Aorta (tissue), 5 donors: ENCODE data around the gene ARL5A. TPM values are rescaled to one million over a fixed set of nuclear protein-coding genes. Genes with fewer than 3 reads are reported as not detected.

ENCODE experiments used
- ATAC-seq: fragments of 200-7000 bp; cut with Tn5 transposase; one replicate; pipeline ENCODE4 v1.9.1; 2022; ENCODE audit warnings: moderate library complexity; ENCODE audit not compliant: low FRiP score
- DNase-seq, 2 donors: peaks; one replicate each; pipeline ENCODE4 v3.0.0-alpha.2; 2020
- H3K27ac ChIP-seq, 2 donors: one replicate each; pipeline ENCODE4 v1.5.1; 2013; ENCODE audit warnings: low read length in 2 of 2, mild to moderate bottlenecking in 2 of 2, moderate library complexity in 2 of 2, control low read depth in 1 of 2, inconsistent platforms in 1 of 2, low read depth in 1 of 2
- H3K27me3 ChIP-seq, 2 donors: one replicate each; pipeline ENCODE4 v1.6.1; 2013; ENCODE audit warnings: control low read depth in 1 of 2, low read length in 1 of 2, mild to moderate bottlenecking in 1 of 2, moderate library complexity in 1 of 2; ENCODE audit not compliant: insufficient read depth in 2 of 2, control insufficient read depth in 1 of 2
- H3K36me3 ChIP-seq, 2 donors: one replicate each; pipeline ENCODE4 v1.6.1; 2013; ENCODE audit warnings: control low read depth in 1 of 2, low read length in 1 of 2, mild to moderate bottlenecking in 1 of 2; ENCODE audit not compliant: insufficient read depth in 2 of 2, control insufficient read depth in 1 of 2
- H3K4me1 ChIP-seq, 2 donors: one replicate each; pipeline ENCODE4 v1.6.1; 2013; ENCODE audit warnings: low read length in 2 of 2, control low read depth in 1 of 2, mild to moderate bottlenecking in 1 of 2, moderate library complexity in 1 of 2; ENCODE audit not compliant: insufficient read depth in 2 of 2, control insufficient read depth in 1 of 2
- H3K4me3 ChIP-seq, 2 donors: one replicate each; pipeline ENCODE4 v1.5.1; 2013; ENCODE audit warnings: low read length in 2 of 2, control low read depth in 1 of 2, mild to moderate bottlenecking in 1 of 2
- H3K9me3 ChIP-seq: one replicate; pipeline ENCODE4 v1.6.1; 2013; ENCODE audit warnings: mild to moderate bottlenecking, low read length; ENCODE audit not compliant: control insufficient read depth
- WGBS, 2 donors: extraction: QIAGEN DNeasy Blood & Tissue Kit; methylation state at CpG; one replicate each; pipeline ENCODE4 v1.1.7; 2013; 5-methylcytosine and 5-hydroxymethylcytosine counted together
- intact Hi-C, 2 donors: fragments of 100-400 bp; cut with DNase I; formaldehyde crosslinking; loops; one replicate each; pipeline versions ENCODE4 v1.14.2 to v1.15.0; 2022
- polyA plus RNA-seq, 2 donors: library from polyadenylated mRNA; stranded (reverse); fragments of 200-250 nt; gene quantifications; one replicate each; pipeline ENCODE4 v1.2.3, GENCODE V29; 2013
- total RNA-seq, 2 donors: library from RNA; stranded (reverse); fragmentation: NEBNext Ultra II Directional; extraction: Animal tissue kit (Norgen Biotek cat#: 25700); gene quantifications; one replicate each; pipeline ENCODE4 v1.2.1, GENCODE V29; 2021
- donor health status: healthy with polysubstance abuse.
- donor health status: Bipolar disorder and iron deficiency.
- donor health status: DM: no; HTN: no; CAD: no.
- donor health status: DM: no; HTN: no; CAD: no.
- donor health status: DM: yes; HTN: yes; CAD: no.

Gene ARL5A
- total and polyA plus RNA-seq, 4 donors = 19.1 to 95.9 (median 77.8) TPM

- intact Hi-C loops = no loop called here
- peaks cover 1 to 3% of the 10 kb centered on the region in 2 donors for H3K4me1 ChIP-seq
- H3K27ac ChIP-seq = peak overlapping the region; percentile 59 to 82
- H3K9me3 ChIP-seq = no peaks in the 10 kb centered on the region
- H3K4me3 ChIP-seq = no peak overlapping the region
- DNase-seq (no peak), ATAC-seq (no peak)
- H3K36me3 ChIP-seq = no peaks in the 10 kb centered on the region
- H3K27me3 ChIP-seq = no peaks in the 10 kb centered on the region
Observed at GRCh38 chr2:151857650-151858049, 29.4 kb upstream of the ARL5A start.

- WGBS, 2 donors = 80 to 82% methylated on average over 3 of the region's 3 CpGs
- ATAC-seq (no peak), DNase-seq (no peak)
- no peak overlapping the region for H3K4me3 ChIP-seq
- H3K4me1 ChIP-seq = peaks cover 1 to 3% of the 10 kb centered on the region in 2 donors
- no peaks in the 10 kb centered on the region for H3K9me3 ChIP-seq
- intact Hi-C loops = no loop called here
- no peaks in the 10 kb centered on the region for H3K36me3 ChIP-seq
- no peak overlapping the region for H3K27ac ChIP-seq
- no peaks in the 10 kb centered on the region for H3K27me3 ChIP-seq
Observed at GRCh38 chr2:151855111-151855510, 26.9 kb upstream of the ARL5A start.

- Histone ChIP-seq H3K27ac (no peak overlapping the region), H3K4me1 (peaks cover 1 to 3% of the 10 kb centered on the region in 2 donors), H3K9me3 (no peaks in the 10 kb centered on the region), H3K4me3 (no peak overlapping the region), H3K36me3 (no peaks in the 10 kb centered on the region), H3K27me3 (no peaks in the 10 kb centered on the region)
- DNase-seq = no peak
- intact Hi-C loops = no loop called here
- ATAC-seq = no peak
- WGBS, 2 donors = 77 to 78% methylated on average over 3 of the region's 3 CpGs
Observed at GRCh38 chr2:151853070-151853758, 25.0 kb upstream of the ARL5A start.

GRCh38 chr2:151852260-151853069 is 24.2 kb upstream of the ARL5A start:
- Histone ChIP-seq H3K36me3 (no peaks in the 10 kb centered on the region), H3K27me3 (no peaks in the 10 kb centered on the region), H3K27ac (no peak overlapping the region), H3K4me1 (peaks cover 1 to 3% of the 10 kb centered on the region in 2 donors), H3K9me3 (no peaks in the 10 kb centered on the region), H3K4me3 (no peak overlapping the region)
- no peak for DNase-seq
- no peak for ATAC-seq
- intact Hi-C loops = no loop called here
- WGBS, 2 donors = 44 to 48% methylated on average over 6 of the region's 6 CpGs

GRCh38 chr2:151851761-151852160 is 23.5 kb upstream of the ARL5A start:
- H3K9me3 ChIP-seq = no peaks in the 10 kb centered on the region
- no peaks in the 10 kb centered on the region for H3K27me3 ChIP-seq
- intact Hi-C loops = no loop called here
- peaks cover 1 to 3% of the 10 kb centered on the region in 2 donors for H3K4me1 ChIP-seq
- no peak overlapping the region for H3K4me3 ChIP-seq
- no peak overlapping the region for H3K27ac ChIP-seq
- no peaks in the 10 kb centered on the region for H3K36me3 ChIP-seq
- no peak for ATAC-seq
- DNase-seq = no peak
- 59 to 61% methylated on average over 3 of the region's 3 CpGs for WGBS, 2 donors

GRCh38 chr2:151849413-151850010 is 21.3 kb upstream of the ARL5A start:
- H3K4me3 ChIP-seq = no peak overlapping the region
- H3K27ac ChIP-seq = no peak overlapping the region
- intact Hi-C loops = no loop called here
- ATAC-seq (no peak), DNase-seq (no peak)
- no peaks in the 10 kb centered on the region for H3K9me3 ChIP-seq
- no peaks in the 10 kb centered on the region for H3K27me3 ChIP-seq
- WGBS, 2 donors = 65 to 72% methylated on average over 4 of the region's 4 CpGs
- H3K4me1 ChIP-seq = peaks cover 3% of the 10 kb centered on the region in 2 donors
- no peaks in the 10 kb centered on the region for H3K36me3 ChIP-seq

- Histone ChIP-seq H3K4me3 (no peak overlapping the region), H3K4me1 (peaks cover 2 to 3% of the 10 kb centered on the region in 2 donors), H3K27ac (no peak overlapping the region), H3K27me3 (no peaks in the 10 kb centered on the region), H3K9me3 (no peaks in the 10 kb centered on the region), H3K36me3 (no peaks in the 10 kb centered on the region)
- DNase-seq (no peak), ATAC-seq (no peak)
- 98 to 100% methylated on average over 2 of the region's 2 CpGs for WGBS, 2 donors
- intact Hi-C loops = no loop called here
Observed at GRCh38 chr2:151845884-151846283, 17.7 kb upstream of the ARL5A start.

- intact Hi-C loops = no loop called here
- H3K27me3 ChIP-seq = no peaks in the 10 kb centered on the region
- no peak overlapping the region for H3K4me3 ChIP-seq
Observed at GRCh38 chr2:151845481-151845880, 17.3 kb upstream of the ARL5A start.

More at GRCh38 chr2:151845481-151845880, 17.3 kb upstream of the ARL5A start:
- Histone ChIP-seq H3K4me1 (peaks cover 2 to 3% of the 10 kb centered on the region in 2 donors), H3K9me3 (no peaks in the 10 kb centered on the region), H3K36me3 (no peaks in the 10 kb centered on the region), H3K27ac (no peak overlapping the region)
- ATAC-seq (no peak), DNase-seq (no peak)
- WGBS, 2 donors = 96% methylated on average over 4 of the region's 4 CpGs
